ENCODE results near the gene BNIP5.

- TF ChIP-seq CTCF (IDR thresholded peaks at IDR 0.05 in 8 of 11, conservative IDR thresholded peaks at IDR 0.05 in 3 of 11), result no peak
- TF ChIP-seq POLR2A (IDR thresholded peaks at IDR 0.05), result no peak
- TF ChIP-seq POLR2AphosphoS5 (IDR thresholded peaks at IDR 0.05), result no peak
Measured at GRCh38 chr6:36383606-36384005, 46.9 kb upstream of the BNIP5 start.

Data from spleen (tissue), 7 donors.